NCI-H748 (cell line): ENCODE data around the gene HSPB7.
"Not testable (repeated sequence)": the region's sequence is repeated elsewhere in the genome, so short reads cannot be mapped to it uniquely, and the experiment has no call there.

ENCODE experiments used
- DNase-seq: peaks from one replicate; lab custom pipeline; 2025; ENCODE audit not compliant: unreplicated experiment; lab: John Stamatoyannopoulos, UW

Gene HSPB7

GRCh38 chr1:16009030-16009460 is 8.8 kb downstream of the HSPB7 start:
- DNase-seq, result peak; percentile 55

GRCh38 chr1:16007671-16008341 is 10.0 kb downstream of the HSPB7 start:
- DNase-seq, result no peak

- no peak for DNase-seq
Measured at GRCh38 chr1:16006552-16007485, 11.0 kb downstream of the HSPB7 start.

- DNase-seq, result no peak
Measured at GRCh38 chr1:16006010-16006409, 11.8 kb downstream of the HSPB7 start.

GRCh38 chr1:16005597-16005996 is 12.2 kb downstream of the HSPB7 start:
- no peak for DNase-seq

GRCh38 chr1:16001274-16001673 is 16.6 kb downstream of the HSPB7 start:
- DNase-seq, result not testable (repeated sequence)

GRCh38 chr1:15998929-15999328 is 18.9 kb downstream of the HSPB7 start:
- DNase-seq, result no peak

GRCh38 chr1:15997637-15998280 is 20.1 kb downstream of the HSPB7 start:
- no peak for DNase-seq

- no peak for DNase-seq
Measured at GRCh38 chr1:15997076-15997585, 20.7 kb downstream of the HSPB7 start.

GRCh38 chr1:15994590-15995351 is 23.1 kb downstream of the HSPB7 start:
- DNase-seq, result peak; percentile 10

- no peak for DNase-seq
Measured at GRCh38 chr1:15994081-15994480, 23.8 kb downstream of the HSPB7 start.

GRCh38 chr1:15993666-15994065 is 24.2 kb downstream of the HSPB7 start:
- no peak for DNase-seq

- no peak for DNase-seq
Measured at GRCh38 chr1:15992582-15993500, 25.0 kb downstream of the HSPB7 start.

GRCh38 chr1:15992187-15992553 is 25.7 kb downstream of the HSPB7 start:
- DNase-seq, result no peak

- DNase-seq, result no peak
Measured at GRCh38 chr1:15991427-15992186, 26.2 kb downstream of the HSPB7 start.

- DNase-seq, result no peak
Measured at GRCh38 chr1:15989776-15990175, 28.1 kb downstream of the HSPB7 start.

- no peak for DNase-seq
Measured at GRCh38 chr1:15988856-15989736, 28.7 kb downstream of the HSPB7 start.
